Stimulated activated CD8-positive, alpha-beta memory T cell treated with anti-CD3 and anti-CD28 coated beads, Interleukin-4, amount 100 ng/mL, for 1 hour (primary cell): Measurements from ENCODE around the gene F10.

Source experiments
- DNase-seq, 2 donors: peaks; one replicate each; pipeline ENCODE4 v3.0.0-alpha.2; 2020; ENCODE audit warnings: low read depth in 2 of 2, low spot score in 1 of 2

The F10 gene

GRCh38 chr13:113115363-113116205, 7.0 kb upstream of the F10 start:
- DNase-seq: no peak

- DNase-seq: no peak
These were observed 6.3 kb upstream of the F10 start for GRCh38 chr13:113116206-113116800.

GRCh38 chr13:113116871-113117271, 5.7 kb upstream of the F10 start:
- DNase-seq: no peak

GRCh38 chr13:113117335-113117872, 5.2 kb upstream of the F10 start:
- no peak for DNase-seq

GRCh38 chr13:113117911-113118260, 4.7 kb upstream of the F10 start:
- no peak for DNase-seq

- DNase-seq: no peak
These were observed 4.2 kb upstream of the F10 start for GRCh38 chr13:113118261-113119021.

- DNase-seq: no peak
These were observed 3.3 kb upstream of the F10 start for GRCh38 chr13:113119166-113119821.

- no peak for DNase-seq
These were observed 2.8 kb upstream of the F10 start for GRCh38 chr13:113119822-113120189.

- DNase-seq: no peak
These were observed 2.1 kb upstream of the F10 start for GRCh38 chr13:113120300-113121182.

GRCh38 chr13:113121183-113121927, 1.2 kb upstream of the F10 start:
- DNase-seq: no peak

GRCh38 chr13:113121928-113122471, 599 bp upstream of the F10 start:
- no peak for DNase-seq

GRCh38 chr13:113123226-113124201, 915 bp downstream of the F10 start:
- DNase-seq: no peak

GRCh38 chr13:113124211-113124970, 1.8 kb downstream of the F10 start:
- DNase-seq: no peak

- no peak for DNase-seq
These were observed 3.1 kb downstream of the F10 start for GRCh38 chr13:113125506-113126264.

GRCh38 chr13:113126265-113127150, 3.9 kb downstream of the F10 start:
- DNase-seq: no peak

- DNase-seq: no peak
These were observed 6.9 kb downstream of the F10 start for GRCh38 chr13:113129480-113129879.
